SH-SY5Y (cell line): Measurements from ENCODE around the gene STRA6.

Experiments used
- GATA2 ChIP-seq: IDR thresholded peaks from 2 replicates; pipeline ENCODE4 v1.6.1; 2011; ENCODE audit warnings: mild to moderate bottlenecking, low read depth, low read length
- GATA3 ChIP-seq: IDR thresholded peaks from 2 replicates; pipeline ENCODE4 v1.6.1; 2011; ENCODE audit warnings: low read depth, mild to moderate bottlenecking, low read length, moderate library complexity

DNA sequence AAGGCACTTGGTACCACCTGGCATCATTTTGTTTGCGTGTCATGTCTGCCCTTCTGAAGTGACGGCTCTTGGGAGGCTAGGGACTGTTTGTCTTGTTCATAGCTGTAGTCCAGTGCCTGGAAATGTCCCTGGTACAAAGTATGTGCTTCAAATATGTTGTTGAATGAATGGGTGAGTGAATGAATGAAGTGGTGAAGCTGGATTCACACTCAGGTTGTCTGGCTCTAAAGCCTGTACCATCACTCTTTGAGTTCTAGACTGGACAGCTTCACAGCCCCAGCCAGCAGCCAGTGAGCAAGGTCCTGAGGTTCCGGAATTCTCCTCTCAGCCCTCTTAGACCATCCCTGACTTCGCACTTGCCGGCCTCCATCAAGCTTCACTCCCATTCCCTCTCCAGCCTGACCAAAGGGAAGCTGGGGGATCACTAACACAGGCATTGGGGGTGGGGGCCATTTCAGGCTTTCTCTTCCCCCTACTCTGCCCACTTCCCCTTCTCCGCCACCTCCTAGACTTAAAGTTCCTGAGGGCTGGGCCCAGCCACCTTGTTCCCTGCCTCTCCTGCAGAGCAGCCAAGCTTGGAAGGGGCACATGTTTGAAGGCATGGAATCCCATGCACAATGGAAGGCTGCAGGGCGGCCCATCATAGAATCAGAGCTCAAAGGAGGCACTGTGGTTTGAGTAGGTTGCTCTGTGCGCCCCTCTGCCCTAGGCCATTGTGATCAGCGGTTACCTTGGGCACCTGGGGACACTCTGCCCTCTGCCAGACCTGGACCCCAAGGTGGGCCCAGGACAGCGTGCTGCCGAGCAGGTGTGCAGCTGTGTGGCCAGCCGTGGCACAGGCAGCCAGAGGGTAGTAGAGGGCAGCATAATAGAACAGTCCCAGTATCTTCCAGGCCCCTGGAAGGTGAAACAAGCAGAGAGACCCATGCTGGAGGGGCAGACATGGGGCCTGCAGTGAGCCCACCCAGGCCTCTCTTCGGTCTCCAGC, 7.7 kb downstream of the STRA6 start:
- TF ChIP-seq GATA2 (no peak), GATA3 (no peak)
